GM23338 (cell line): ENCODE measurements around the gene PRSS2. TPM values are rescaled to one million over a fixed set of nuclear protein-coding genes. Genes with fewer than 3 reads are reported as not detected.

Experiments
- ATAC-seq: fragments of 200-7000 bp; cut with Tn5 transposase; 3 replicates; pipeline ENCODE4 v1.9.1; 2020
- DNase-seq: peaks from one replicate; pipeline ENCODE4 v3.0.0-alpha.2; 2015; ENCODE audit warnings: low spot score
- H2AFZ ChIP-seq: fragments of 200-600 bp; sonication (generic); 2 replicates; pipeline ENCODE4 v1.8.0; 2016; ENCODE audit warnings: antibody characterized with exemption, mild to moderate bottlenecking, moderate library complexity
- H3F3A ChIP-seq: fragments of 200-600 bp; sonication (generic); replicated peaks from 2 replicates; pipeline ENCODE4 v1.8.0; 2017; ENCODE audit warnings: antibody characterized with exemption, mixed run types, low read depth
- H3K27ac ChIP-seq: fragments of 200-600 bp; sonication (generic); 2 replicates; pipeline ENCODE4 v1.6.1; 2016; ENCODE audit warnings: low read depth
- H3K27me3 ChIP-seq: fragments of 200-600 bp; sonication (generic); 2 replicates; pipeline ENCODE4 v1.8.0; 2016; ENCODE audit warnings: mild to moderate bottlenecking, mixed run types, moderate library complexity; ENCODE audit not compliant: insufficient read depth
- H3K36me3 ChIP-seq: fragments of 200-600 bp; sonication (generic); 2 replicates; pipeline ENCODE4 v1.8.0; 2016; ENCODE audit warnings: mild to moderate bottlenecking; ENCODE audit not compliant: insufficient read depth
- H3K4me1 ChIP-seq: fragments of 200-600 bp; sonication (generic); 2 replicates; pipeline ENCODE4 v1.8.0; 2016; ENCODE audit warnings: mild to moderate bottlenecking, moderate library complexity; ENCODE audit not compliant: insufficient read depth
- H3K4me2 ChIP-seq: fragments of 200-600 bp; sonication (generic); 2 replicates; pipeline ENCODE4 v1.7.1; 2017; ENCODE audit warnings: mixed run types
- H3K4me3 ChIP-seq: fragments of 200-600 bp; sonication (generic); 2 replicates; pipeline ENCODE4 v1.6.1; 2016; ENCODE audit warnings: mixed run types
- H3K79me2 ChIP-seq: fragments of 200-600 bp; sonication (generic); replicated peaks from 2 replicates; pipeline ENCODE4 v1.8.0; 2017; ENCODE audit warnings: mild to moderate bottlenecking; ENCODE audit not compliant: insufficient read depth
- H3K9me2 ChIP-seq: fragments of 200-600 bp; sonication (generic); 2 replicates; pipeline ENCODE4 v1.8.0; 2017; ENCODE audit not compliant: insufficient read depth
- H4K20me1 ChIP-seq: fragments of 200-600 bp; sonication (generic); replicated peaks from 2 replicates; pipeline ENCODE4 v1.8.0; 2017; ENCODE audit warnings: mild to moderate bottlenecking; ENCODE audit not compliant: insufficient read depth
- H3K27ac Mint-ChIP-seq: 2 replicates; pipeline ENCODE4 v1.8.0; 2020; ENCODE audit warnings: inconsistent platforms, mild to moderate bottlenecking, moderate library complexity, mixed read lengths
- H3K27me3 Mint-ChIP-seq: 3 replicates; pipeline ENCODE4 v1.8.0; 2022; ENCODE audit warnings: low read depth, mild to moderate bottlenecking, moderate library complexity, mixed read lengths, inconsistent platforms; ENCODE audit not compliant: insufficient read depth, poor library complexity
- H3K36me3 Mint-ChIP-seq: 3 replicates; pipeline ENCODE4 v1.8.0; 2021; ENCODE audit warnings: low read depth, mild to moderate bottlenecking, inconsistent platforms, moderate library complexity, mixed read lengths
- H3K4me1 Mint-ChIP-seq: 3 replicates; pipeline ENCODE4 v1.8.0; 2020; ENCODE audit warnings: mild to moderate bottlenecking, inconsistent platforms, mixed read lengths
- H3K4me3 Mint-ChIP-seq: 3 replicates; pipeline ENCODE4 v1.8.0; 2021; ENCODE audit warnings: moderate library complexity, mild to moderate bottlenecking, inconsistent platforms, mixed read lengths
- H3K9me3 Mint-ChIP-seq: 3 replicates; pipeline ENCODE4 v1.8.0; 2020; ENCODE audit warnings: moderate library complexity, mild to moderate bottlenecking, inconsistent platforms, mixed read lengths
- CREB1 ChIP-seq: fragments of 250-450 bp; sonication (Bioruptor Pico); IDR thresholded peaks from 2 replicates; pipeline ENCODE4 v1.5.0; 2020; ENCODE audit warnings: low read depth, mild to moderate bottlenecking, moderate library complexity
- ETS1 ChIP-seq: IDR thresholded peaks from 2 replicates; pipeline ENCODE4 v1.6.1; 2016; ENCODE audit warnings: antibody characterized with exemption
- EZH2 ChIP-seq: fragments of 200-600 bp; sonication (generic); IDR thresholded peaks from one replicate; pipeline ENCODE4 v1.8.0; 2017; ENCODE audit warnings: antibody characterized with exemption, mild to moderate bottlenecking, low read depth; ENCODE audit not compliant: unreplicated experiment
- EZH2phosphoT487 ChIP-seq: fragments of 200-600 bp; sonication (generic); IDR thresholded peaks from one replicate; pipeline ENCODE4 v1.8.1; 2018; ENCODE audit warnings: antibody characterized with exemption; ENCODE audit not compliant: unreplicated experiment
- JUNB ChIP-seq: IDR thresholded peaks from one replicate; pipeline ENCODE4 v1.6.1; 2016; ENCODE audit warnings: antibody characterized with exemption; ENCODE audit not compliant: unreplicated experiment
- NANOG ChIP-seq: IDR thresholded peaks from 2 replicates; pipeline ENCODE4 v1.6.1; 2016; ENCODE audit warnings: antibody characterized with exemption, borderline replicate concordance
- POLR2AphosphoS5 ChIP-seq: IDR thresholded peaks from 2 replicates; pipeline ENCODE4 v1.6.1; 2016; ENCODE audit warnings: antibody characterized with exemption, low read depth
- REST ChIP-seq: IDR thresholded peaks from one replicate; pipeline ENCODE4 v1.6.1; 2018; ENCODE audit warnings: antibody characterized with exemption; ENCODE audit not compliant: unreplicated experiment
- STAT1 ChIP-seq: IDR thresholded peaks from one replicate; pipeline ENCODE4 v1.6.1; 2016; ENCODE audit warnings: antibody characterized with exemption; ENCODE audit not compliant: unreplicated experiment
- ZNF114 ChIP-seq: fragments of 250-450 bp; sonication (Bioruptor Pico); IDR thresholded peaks from 2 replicates; pipeline ENCODE4 v1.5.0; 2020; ENCODE audit warnings: mild to moderate bottlenecking, moderate library complexity
- ZNF331 ChIP-seq: fragments of 250-450 bp; sonication (Bioruptor Pico); IDR thresholded peaks from 2 replicates; pipeline ENCODE4 v1.5.0; 2020; ENCODE audit warnings: low read depth, mild to moderate bottlenecking, moderate library complexity
- polyA plus RNA-seq: library from polyadenylated mRNA; unstranded; fragments of >200 nt; fragmentation: Nextera tagmentation; extraction: Ambion mirVana; gene quantifications from 2 replicates; pipeline ENCODE4 v1.2.1, GENCODE V29; 2016
- total RNA-seq: library from RNA; depleted of rRNA; stranded (reverse); fragments of >200 nt; shearing (Covaris generic); gene quantifications from 2 replicates; pipeline ENCODE4 v1.2.3, GENCODE V29; 2014
- TF ChIP-seq, protein P1 (sequence below): fragments of 250-450 bp; sonication (Bioruptor Pico); IDR thresholded peaks from 2 replicates; pipeline ENCODE4 v1.5.0; 2020; ENCODE audit warnings: mild to moderate bottlenecking, moderate library complexity
- TF ChIP-seq, protein P2 (sequence below), 2 experiments: fragments of 200-600 bp in 1 of 2; sonication (generic) in 1 of 2; conservative IDR thresholded peaks; 2 replicates each; pipeline versions ENCODE4 v1.5.1 to v1.6.1; 2016 to 2017; ENCODE audit warnings: antibody characterized with exemption in 2 of 2, low read depth in 2 of 2, mild to moderate bottlenecking in 2 of 2, moderate library complexity in 1 of 2

The PRSS2 gene
- total and polyA plus RNA-seq, 2 experiments from 2014 or later = not detected

GRCh38 chr7:142787034-142787768 lies 16.4 kb downstream of the PRSS2 start:
- H3K4me1 Mint-ChIP-seq = peaks cover 6% of the 10 kb centered on the region; the same call in 2 of the 3 replicates
- peaks cover 4% of the 10 kb centered on the region for H3K27me3 Mint-ChIP-seq
- H3K9me3 Mint-ChIP-seq = peaks cover 3% of the 10 kb centered on the region; the same call in 2 of the 3 replicates
- Histone ChIP-seq H2AFZ (no peak overlapping the region), H3K4me2 (no peak overlapping the region), H3K27ac (no peak overlapping the region), H3K79me2 (no peaks in the 10 kb centered on the region), H3K9me2 (0 out of 2 replicates have a peak, but pooled peaks cover 2% of the 10 kb centered on the region), H3K4me1 (no peaks in the 10 kb centered on the region), H3F3A (no peaks in the 10 kb centered on the region), H3K36me3 (no peaks in the 10 kb centered on the region), H3K27me3 (no peaks in the 10 kb centered on the region), H3K4me3 (no peak overlapping the region), H4K20me1 (no peaks in the 10 kb centered on the region)
- no peak overlapping the region for H3K27ac Mint-ChIP-seq
- TF ChIP-seq EZH2 = no peak
- TF ChIP-seq EZH2phosphoT487 = no peak
- TF ChIP-seq CREB1 (CRISPR knock-in tag) = no peak
- no peak for TF ChIP-seq ZNF114
- TF ChIP-seq ZNF331 (CRISPR knock-in tag) = no peak
- TF ChIP-seq REST = no peak
- no peak for TF ChIP-seq JUNB
- TF ChIP-seq, protein P1, sequence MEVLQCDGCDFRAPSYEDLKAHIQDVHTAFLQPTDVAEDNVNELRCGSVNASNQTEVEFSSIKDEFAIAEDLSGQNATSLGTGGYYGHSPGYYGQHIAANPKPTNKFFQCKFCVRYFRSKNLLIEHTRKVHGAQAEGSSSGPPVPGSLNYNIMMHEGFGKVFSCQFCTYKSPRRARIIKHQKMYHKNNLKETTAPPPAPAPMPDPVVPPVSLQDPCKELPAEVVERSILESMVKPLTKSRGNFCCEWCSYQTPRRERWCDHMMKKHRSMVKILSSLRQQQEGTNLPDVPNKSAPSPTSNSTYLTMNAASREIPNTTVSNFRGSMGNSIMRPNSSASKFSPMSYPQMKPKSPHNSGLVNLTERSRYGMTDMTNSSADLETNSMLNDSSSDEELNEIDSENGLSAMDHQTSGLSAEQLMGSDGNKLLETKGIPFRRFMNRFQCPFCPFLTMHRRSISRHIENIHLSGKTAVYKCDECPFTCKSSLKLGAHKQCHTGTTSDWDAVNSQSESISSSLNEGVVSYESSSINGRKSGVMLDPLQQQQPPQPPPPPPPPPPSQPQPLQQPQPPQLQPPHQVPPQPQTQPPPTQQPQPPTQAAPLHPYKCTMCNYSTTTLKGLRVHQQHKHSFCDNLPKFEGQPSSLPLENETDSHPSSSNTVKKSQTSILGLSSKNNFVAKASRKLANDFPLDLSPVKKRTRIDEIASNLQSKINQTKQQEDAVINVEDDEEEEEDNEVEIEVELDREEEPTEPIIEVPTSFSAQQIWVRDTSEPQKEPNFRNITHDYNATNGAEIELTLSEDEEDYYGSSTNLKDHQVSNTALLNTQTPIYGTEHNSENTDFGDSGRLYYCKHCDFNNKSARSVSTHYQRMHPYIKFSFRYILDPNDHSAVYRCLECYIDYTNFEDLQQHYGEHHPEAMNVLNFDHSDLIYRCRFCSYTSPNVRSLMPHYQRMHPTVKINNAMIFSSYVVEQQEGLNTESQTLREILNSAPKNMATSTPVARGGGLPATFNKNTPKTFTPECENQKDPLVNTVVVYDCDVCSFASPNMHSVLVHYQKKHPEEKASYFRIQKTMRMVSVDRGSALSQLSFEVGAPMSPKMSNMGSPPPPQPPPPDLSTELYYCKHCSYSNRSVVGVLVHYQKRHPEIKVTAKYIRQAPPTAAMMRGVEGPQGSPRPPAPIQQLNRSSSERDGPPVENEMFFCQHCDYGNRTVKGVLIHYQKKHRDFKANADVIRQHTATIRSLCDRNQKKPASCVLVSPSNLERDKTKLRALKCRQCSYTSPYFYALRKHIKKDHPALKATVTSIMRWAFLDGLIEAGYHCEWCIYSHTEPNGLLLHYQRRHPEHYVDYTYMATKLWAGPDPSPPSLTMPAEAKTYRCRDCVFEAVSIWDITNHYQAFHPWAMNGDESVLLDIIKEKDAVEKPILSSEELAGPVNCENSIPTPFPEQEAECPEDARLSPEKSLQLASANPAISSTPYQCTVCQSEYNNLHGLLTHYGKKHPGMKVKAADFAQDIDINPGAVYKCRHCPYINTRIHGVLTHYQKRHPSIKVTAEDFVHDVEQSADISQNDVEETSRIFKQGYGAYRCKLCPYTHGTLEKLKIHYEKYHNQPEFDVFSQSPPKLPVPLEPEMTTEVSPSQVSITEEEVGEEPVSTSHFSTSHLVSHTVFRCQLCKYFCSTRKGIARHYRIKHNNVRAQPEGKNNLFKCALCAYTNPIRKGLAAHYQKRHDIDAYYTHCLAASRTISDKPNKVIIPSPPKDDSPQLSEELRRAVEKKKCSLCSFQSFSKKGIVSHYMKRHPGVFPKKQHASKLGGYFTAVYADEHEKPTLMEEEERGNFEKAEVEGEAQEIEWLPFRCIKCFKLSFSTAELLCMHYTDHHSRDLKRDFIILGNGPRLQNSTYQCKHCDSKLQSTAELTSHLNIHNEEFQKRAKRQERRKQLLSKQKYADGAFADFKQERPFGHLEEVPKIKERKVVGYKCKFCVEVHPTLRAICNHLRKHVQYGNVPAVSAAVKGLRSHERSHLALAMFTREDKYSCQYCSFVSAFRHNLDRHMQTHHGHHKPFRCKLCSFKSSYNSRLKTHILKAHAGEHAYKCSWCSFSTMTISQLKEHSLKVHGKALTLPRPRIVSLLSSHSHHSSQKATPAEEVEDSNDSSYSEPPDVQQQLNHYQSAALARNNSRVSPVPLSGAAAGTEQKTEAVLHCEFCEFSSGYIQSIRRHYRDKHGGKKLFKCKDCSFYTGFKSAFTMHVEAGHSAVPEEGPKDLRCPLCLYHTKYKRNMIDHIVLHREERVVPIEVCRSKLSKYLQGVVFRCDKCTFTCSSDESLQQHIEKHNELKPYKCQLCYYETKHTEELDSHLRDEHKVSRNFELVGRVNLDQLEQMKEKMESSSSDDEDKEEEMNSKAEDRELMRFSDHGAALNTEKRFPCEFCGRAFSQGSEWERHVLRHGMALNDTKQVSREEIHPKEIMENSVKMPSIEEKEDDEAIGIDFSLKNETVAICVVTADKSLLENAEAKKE = no peak
- no peak for TF ChIP-seq ETS1
- TF ChIP-seq NANOG = no peak
- no peak for TF ChIP-seq STAT1
- no peak for TF ChIP-seq POLR2AphosphoS5
- TF ChIP-seq, protein P2, sequence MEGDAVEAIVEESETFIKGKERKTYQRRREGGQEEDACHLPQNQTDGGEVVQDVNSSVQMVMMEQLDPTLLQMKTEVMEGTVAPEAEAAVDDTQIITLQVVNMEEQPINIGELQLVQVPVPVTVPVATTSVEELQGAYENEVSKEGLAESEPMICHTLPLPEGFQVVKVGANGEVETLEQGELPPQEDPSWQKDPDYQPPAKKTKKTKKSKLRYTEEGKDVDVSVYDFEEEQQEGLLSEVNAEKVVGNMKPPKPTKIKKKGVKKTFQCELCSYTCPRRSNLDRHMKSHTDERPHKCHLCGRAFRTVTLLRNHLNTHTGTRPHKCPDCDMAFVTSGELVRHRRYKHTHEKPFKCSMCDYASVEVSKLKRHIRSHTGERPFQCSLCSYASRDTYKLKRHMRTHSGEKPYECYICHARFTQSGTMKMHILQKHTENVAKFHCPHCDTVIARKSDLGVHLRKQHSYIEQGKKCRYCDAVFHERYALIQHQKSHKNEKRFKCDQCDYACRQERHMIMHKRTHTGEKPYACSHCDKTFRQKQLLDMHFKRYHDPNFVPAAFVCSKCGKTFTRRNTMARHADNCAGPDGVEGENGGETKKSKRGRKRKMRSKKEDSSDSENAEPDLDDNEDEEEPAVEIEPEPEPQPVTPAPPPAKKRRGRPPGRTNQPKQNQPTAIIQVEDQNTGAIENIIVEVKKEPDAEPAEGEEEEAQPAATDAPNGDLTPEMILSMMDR (conservative IDR thresholded peaks at IDR 0.05; ENCODE audit: low read depth in 2 of 2) = no peak
- DNase-seq (no peak), ATAC-seq (no peak)
- H3K4me3 Mint-ChIP-seq = no peak overlapping the region
- H3K36me3 Mint-ChIP-seq = no peaks in the 10 kb centered on the region; the same call in 2 of the 3 replicates
